H1 (cell line): ENCODE data around the gene RNF220. TPM values are rescaled to one million over a fixed set of nuclear protein-coding genes. Genes with fewer than 3 reads are reported as not detected.

Experiments
- CHD1 ChIP-seq: IDR thresholded peaks from 2 replicates; pipeline ENCODE4 v1.6.1; 2012; ENCODE audit warnings: low read depth, low read length, improper control_type of control experiment
- CTCF ChIP-seq, 3 experiments: IDR thresholded peaks; 1 replicate in 2 of 3; 2 replicates in 1 of 3; pipeline versions ENCODE4 v1.5.1 to v1.6.1; 2011; ENCODE audit warnings: low read length in 3 of 3, mild to moderate bottlenecking in 3 of 3, inconsistent platforms in 2 of 3, low read depth in 1 of 3, moderate library complexity in 1 of 3; ENCODE audit not compliant: insufficient read depth in 1 of 3; ENCODE audit errors: control extremely low read depth in 1 of 3
- SIN3A ChIP-seq, 2 experiments: IDR thresholded peaks in 1 of 2; conservative IDR thresholded peaks in 1 of 2; 2 replicates each; pipeline ENCODE4 v1.6.1; 2011 to 2012; ENCODE audit warnings: low read length in 2 of 2, improper control_type of control experiment in 1 of 2, low read depth in 1 of 2, mild to moderate bottlenecking in 1 of 2
- SRF ChIP-seq: IDR thresholded peaks from 2 replicates; pipeline ENCODE4 v1.6.1; 2011; ENCODE audit warnings: mild to moderate bottlenecking, low read depth, low read length, moderate library complexity
- polyA plus RNA-seq, 7 experiments: library from polyadenylated mRNA; depleted of rRNA in 3 of 7; stranded (reverse) in 5 of 7; unstranded in 2 of 7; fragments of >200 nt in 5 of 7; fragments of 200-250 nt in 2 of 7; gene quantifications; 1 replicate in 5 of 7; 2 replicates in 1 of 7; 4 replicates in 1 of 7; pipeline versions ENCODE4 v1.2.1 to v1.2.3, GENCODE V29; 2011 to 2013; ENCODE audit warnings: missing spikeins in 2 of 7, mixed read lengths in 2 of 7
- total RNA-seq: library from RNA; stranded (reverse); fragmentation: NEBNext Ultra II Directional; extraction: Animal tissue kit (Norgen Biotek cat#: 25700); gene quantifications from 2 replicates; pipeline ENCODE4 v1.2.1, GENCODE V29; 2021

The RNF220 gene
- total and polyA plus RNA-seq, 2 of the 8 experiments (the other 6 are each of a cell fraction or from before 2014, with no cell fraction given), result 123 to 160 TPM

GRCh38 chr1:44635439-44635838, 230.4 kb downstream of the RNF220 start (continued):
- TF ChIP-seq CTCF (IDR thresholded peaks at IDR 0.05; ENCODE audit: control extremely low read depth in 1 of 3, insufficient read depth in 1 of 3, low read depth in 1 of 3, low read length in 3 of 3) (no peak), SIN3A (conservative IDR thresholded peaks at IDR 0.05 in 1 of 2, IDR thresholded peaks at IDR 0.05 in 1 of 2; ENCODE audit: low read depth in 1 of 2, low read length in 2 of 2) (no peak), SRF (no peak), CHD1 (no peak)
